ENCODE results near the gene ATG4B.
"Not testable (repeated sequence)": the region's sequence is repeated elsewhere in the genome, so short reads cannot be mapped to it uniquely, and the experiment has no call there.

ATG4B gene

GRCh38 chr2:241637018-241637794 lies at the start of gene ATG4B, which contains the start of gene THAP4:
Gene ATG4B (plus strand): TSS chr2:241637693. CDS start chr2:241637715, 22 bp downstream.
Gene THAP4 (minus strand): TSS chr2:241637158. CDS start chr2:241637017, 141 bp downstream.
- peak; percentile 75 for DNase-seq (ENCODE audit: low read depth)

DNA sequence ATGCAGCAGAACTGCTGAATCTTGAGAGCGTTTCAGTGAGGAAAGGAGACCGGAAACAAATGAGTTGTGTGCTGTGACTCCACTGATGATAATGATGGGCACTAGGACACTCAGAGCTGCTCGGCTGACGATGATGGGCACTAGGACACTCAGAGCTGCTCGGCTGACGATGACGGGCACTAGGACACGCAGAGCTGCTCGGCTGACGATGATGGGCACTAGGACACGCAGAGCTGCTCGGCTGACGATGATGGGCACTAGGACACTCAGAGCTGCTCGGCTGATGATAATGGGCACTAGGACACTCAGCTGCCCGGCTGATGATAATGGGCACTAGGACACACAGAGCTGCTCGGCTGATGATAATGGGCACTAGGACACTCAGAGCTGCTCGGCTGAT lies 47.6 kb upstream of the ATG4B start:
- not testable (repeated sequence) for DNase-seq (ENCODE audit: low read depth)

GRCh38 chr2:241590496-241591455 lies 46.7 kb upstream of the ATG4B start:
- not testable (repeated sequence) for DNase-seq (ENCODE audit: low read depth)

- DNase-seq (ENCODE audit: low read depth): no peak
Observed at GRCh38 chr2:241592126-241592845, 45.2 kb upstream of the ATG4B start.

DNA sequence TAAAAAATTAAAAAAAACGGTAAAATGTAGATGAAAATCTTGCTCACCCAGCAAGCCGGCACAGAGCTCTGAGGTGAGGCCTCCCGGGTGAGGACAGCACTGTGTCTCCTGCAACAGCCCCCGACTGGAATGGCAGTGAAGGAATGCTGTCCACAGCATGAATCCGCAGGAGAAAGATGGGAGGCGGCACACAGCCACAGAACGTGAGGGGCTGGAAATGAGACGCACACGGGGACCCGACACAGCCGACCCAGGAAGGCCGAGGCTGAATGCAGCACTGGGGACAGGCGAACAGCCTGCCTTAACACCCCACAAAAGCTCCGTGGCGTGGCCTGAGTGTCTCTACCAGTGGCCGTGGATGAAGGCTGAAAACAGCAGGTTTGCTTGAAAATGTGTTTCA lies 44.2 kb upstream of the ATG4B start:
- no peak for DNase-seq (ENCODE audit: low read depth)

GRCh38 chr2:241595600-241596140 lies 41.8 kb upstream of the ATG4B start:
- DNase-seq (ENCODE audit: low read depth): no peak

GRCh38 chr2:241597561-241597960 lies 39.9 kb upstream of the ATG4B start:
- DNase-seq (ENCODE audit: low read depth): no peak

DNA sequence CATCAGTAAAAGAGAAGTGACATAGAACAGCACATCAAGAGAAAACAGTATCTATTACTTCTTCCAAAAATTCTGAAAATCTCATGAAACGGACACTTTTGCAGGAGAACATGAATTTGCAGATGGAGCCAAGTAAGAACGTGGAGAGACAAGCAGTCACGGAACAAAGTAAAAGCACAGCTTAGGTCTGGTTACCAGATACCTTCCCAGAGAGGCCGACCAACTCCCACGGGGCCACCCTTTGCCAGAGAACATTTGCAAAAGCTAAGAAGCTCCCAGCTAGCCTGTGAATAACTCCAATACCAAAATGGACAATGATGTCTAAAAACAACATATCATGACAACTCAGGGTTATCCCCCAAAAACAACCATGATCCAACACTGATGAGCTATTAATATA lies 39.4 kb upstream of the ATG4B start:
- DNase-seq (ENCODE audit: low read depth): no peak

DNA sequence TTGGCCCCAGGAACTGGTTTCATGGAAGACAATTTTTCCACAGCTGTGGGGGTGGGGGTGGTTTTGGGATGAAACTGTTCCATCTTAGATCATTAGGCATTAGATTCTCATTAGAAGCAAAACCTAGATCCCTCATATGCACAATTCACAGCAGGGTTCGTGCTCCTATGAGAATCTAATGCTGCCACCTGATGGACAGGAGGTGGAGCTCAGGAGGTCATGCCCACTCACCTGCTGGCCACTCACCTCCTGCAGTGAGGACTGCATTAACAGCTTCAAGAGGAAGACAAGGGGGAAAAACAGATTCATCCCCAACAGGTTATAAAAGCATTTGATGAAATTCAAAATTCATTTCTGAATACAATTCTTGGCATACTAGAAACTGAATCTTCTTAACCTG lies 39.0 kb upstream of the ATG4B start:
- DNase-seq (ENCODE audit: low read depth): no peak

- no peak for DNase-seq (ENCODE audit: low read depth)
Observed at GRCh38 chr2:241599615-241600014, 37.9 kb upstream of the ATG4B start.

DNA sequence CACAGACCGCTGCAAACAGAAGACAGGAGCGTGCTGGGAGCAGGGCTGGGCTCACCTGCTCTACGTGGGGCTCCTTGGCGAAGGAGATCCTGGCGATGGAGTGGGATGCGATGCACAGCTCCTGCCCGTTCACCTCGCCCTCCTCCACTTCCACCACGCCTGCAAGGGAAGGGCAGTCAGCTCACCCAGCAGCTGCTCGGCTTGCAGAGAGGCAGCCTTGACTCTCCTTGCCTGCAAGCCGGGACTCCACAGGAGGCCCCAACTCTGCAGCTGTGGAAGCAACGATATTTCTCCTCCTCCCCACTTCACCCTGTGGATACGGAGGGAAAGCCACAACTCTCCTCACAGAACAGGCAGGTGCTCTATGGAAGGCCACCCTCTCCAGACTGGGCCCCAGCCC lies 35.7 kb upstream of the ATG4B start:
- no peak for DNase-seq (ENCODE audit: low read depth)

DNA sequence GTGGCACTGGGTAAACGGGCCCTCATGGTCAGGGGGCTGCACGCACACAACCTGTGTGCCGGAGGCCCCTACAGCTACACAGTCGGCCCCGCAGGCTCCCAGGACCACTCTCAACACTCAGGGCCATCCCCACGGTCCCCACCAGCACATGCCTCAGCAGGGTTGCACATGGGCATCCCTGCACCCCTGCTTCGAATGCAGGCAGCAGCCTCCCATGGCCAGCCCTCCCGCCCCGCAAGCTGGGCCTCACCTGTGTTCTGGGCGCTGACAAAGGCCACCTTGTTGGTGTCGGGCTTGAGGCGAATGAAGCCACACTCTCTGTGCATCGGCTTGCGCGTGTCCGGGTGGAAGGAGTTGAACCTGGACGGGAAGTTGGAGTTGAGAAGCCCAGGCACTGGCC lies 34.8 kb upstream of the ATG4B start:
- no peak for DNase-seq (ENCODE audit: low read depth)

GRCh38 chr2:241603686-241604085 lies 33.8 kb upstream of the ATG4B start:
- no peak for DNase-seq (ENCODE audit: low read depth)

- DNase-seq (ENCODE audit: low read depth): no peak
Observed at GRCh38 chr2:241606186-241606585, 31.3 kb upstream of the ATG4B start.

- DNase-seq (ENCODE audit: low read depth): no peak
Observed at GRCh38 chr2:241607162-241607885, 30.2 kb upstream of the ATG4B start.

DNA sequence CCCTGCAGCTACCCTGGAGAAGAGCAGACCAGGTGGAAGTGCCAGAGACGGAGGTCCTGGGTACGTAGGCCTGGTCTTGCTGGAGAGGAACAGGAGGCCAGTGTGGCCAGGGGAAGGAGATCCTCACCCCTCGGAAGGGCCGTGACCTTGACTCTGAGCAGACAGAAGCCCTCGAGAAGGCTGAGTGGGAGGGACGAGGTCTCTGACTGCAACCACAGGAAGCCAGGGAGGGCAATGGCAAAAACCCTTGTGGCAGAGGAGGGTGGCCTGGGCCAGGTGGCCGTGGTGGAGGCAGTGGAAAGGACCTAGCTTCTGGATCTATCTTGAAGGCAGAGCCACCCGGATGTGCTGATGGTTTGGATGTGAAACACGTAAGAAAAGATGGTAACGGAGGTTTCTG lies 28.6 kb upstream of the ATG4B start:
- no peak for DNase-seq (ENCODE audit: low read depth)

GRCh38 chr2:241609859-241610793 lies 27.4 kb upstream of the ATG4B start:
- peak; percentile 87 for DNase-seq (ENCODE audit: low read depth)

DNA sequence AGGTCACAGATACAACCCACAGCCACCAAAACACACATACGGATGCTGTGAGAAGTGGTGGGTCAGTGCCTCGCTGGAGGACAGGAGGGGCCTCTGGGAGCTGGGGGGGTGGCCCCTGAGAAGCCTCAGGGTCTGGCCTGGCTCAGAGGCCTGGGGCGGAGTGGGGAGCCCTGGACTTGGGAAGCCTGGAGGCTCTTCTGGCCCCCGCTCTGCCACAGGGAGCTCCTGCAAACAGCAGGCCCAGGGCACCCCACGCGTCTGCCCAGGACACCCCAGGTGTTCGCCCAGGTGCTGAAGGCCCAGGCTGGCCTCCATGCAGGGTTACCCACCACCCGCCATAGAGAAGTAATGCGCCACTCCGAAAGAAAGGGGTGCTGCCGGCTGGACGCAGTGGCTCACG lies 26.4 kb upstream of the ATG4B start:
- no peak for DNase-seq (ENCODE audit: low read depth)

- DNase-seq (ENCODE audit: low read depth): no peak
Observed at GRCh38 chr2:241612156-241613016, 25.1 kb upstream of the ATG4B start.

Data from activated T-cell treated with anti-CD3 and anti-CD28 coated beads for 24 hours (primary cell).